Thoracic aorta (tissue), 2 donors: Measurements from ENCODE around the gene ATP1B2. TPM values are rescaled to one million over a fixed set of nuclear protein-coding genes. Genes with fewer than 3 reads are reported as not detected.
"Not testable (repeated sequence)": the region's sequence is repeated elsewhere in the genome, so short reads cannot be mapped to it uniquely, and the experiment has no call there.

Source experiments
- ATAC-seq: fragments of 150-250 bp; one replicate; pipeline ENCODE4 v1.8.0; 2017; ENCODE audit warnings: low read depth; ENCODE audit not compliant: insufficient number of reproducible peaks, low FRiP score
- DNase-seq: peaks from one replicate; pipeline ENCODE4 v3.0.0-alpha.2; 2020; ENCODE audit warnings: low spot score
- H3K27ac ChIP-seq, 2 donors: fragments of 200-600 bp; sonication (generic); 1 replicate in 1 of 2; 2 replicates in 1 of 2; pipeline ENCODE4 v1.5.1; 2016; ENCODE audit warnings: mild to moderate bottlenecking in 2 of 2, moderate library complexity in 2 of 2
- H3K27me3 ChIP-seq: fragments of 200-600 bp; sonication (generic); replicated peaks from 2 replicates; pipeline ENCODE4 v1.6.0; 2016; ENCODE audit warnings: mild to moderate bottlenecking; ENCODE audit not compliant: insufficient read depth
- H3K36me3 ChIP-seq: fragments of 200-600 bp; sonication (generic); one replicate; pipeline ENCODE4 v1.5.1; 2016
- H3K4me1 ChIP-seq, 2 donors: fragments of 200-600 bp; sonication (generic); 1 replicate in 1 of 2; 2 replicates in 1 of 2; pipeline versions ENCODE4 v1.5.1 to v1.6.0; 2016; ENCODE audit warnings: low read depth in 2 of 2, mild to moderate bottlenecking in 1 of 2; ENCODE audit not compliant: control insufficient read depth in 1 of 2
- H3K4me3 ChIP-seq: fragments of 200-600 bp; sonication (generic); 2 replicates; pipeline ENCODE4 v1.5.1; 2016; ENCODE audit warnings: mild to moderate bottlenecking
- H3K9me3 ChIP-seq: fragments of 200-600 bp; sonication (generic); 2 replicates; pipeline ENCODE4 v1.5.1; 2016
- CTCF ChIP-seq: fragments of 200-600 bp; sonication (generic); IDR thresholded peaks from one replicate; pipeline ENCODE4 v1.5.1; 2019; ENCODE audit warnings: antibody characterized with exemption
- total RNA-seq, 2 donors: library from RNA; depleted of rRNA; stranded (reverse); fragments of >200 nt; gene quantifications; one replicate each; pipeline versions ENCODE4 v1.1.0 to v1.2.3, GENCODE V29; 2016

The ATP1B2 gene
- total RNA-seq, 2 donors from 2014 or later, result 1.1 to 1.4 TPM

- H3K27ac ChIP-seq, result no peak overlapping the region
- no peak for ATAC-seq
- no peak overlapping the region for H3K4me3 ChIP-seq
- no peaks in the 10 kb centered on the region for H3K36me3 ChIP-seq
- no peaks in the 10 kb centered on the region for H3K9me3 ChIP-seq
- DNase-seq, result no peak
- no peak for TF ChIP-seq CTCF
- no peaks in the 10 kb centered on the region for H3K27me3 ChIP-seq
- peaks cover 7 to 8% of the 10 kb centered on the region in 2 donors for H3K4me1 ChIP-seq
Observed at GRCh38 chr17:7623661-7624060, 27.1 kb upstream of the ATP1B2 start.

- H3K4me3 ChIP-seq, H3K27ac ChIP-seq, DNase-seq, H3K27me3 ChIP-seq, ATAC-seq, H3K9me3 ChIP-seq, H3K36me3 ChIP-seq, H3K4me1 ChIP-seq: not testable (repeated sequence)
Observed at GRCh38 chr17:7625749-7626148, 25.0 kb upstream of the ATP1B2 start.

GRCh38 chr17:7626307-7626706 is 24.4 kb upstream of the ATP1B2 start:
- TF ChIP-seq CTCF, result no peak
- H3K9me3 ChIP-seq, result no peaks in the 10 kb centered on the region
- peaks cover 7 to 8% of the 10 kb centered on the region in 2 donors for H3K4me1 ChIP-seq
- H3K36me3 ChIP-seq, result no peaks in the 10 kb centered on the region
- no peak for DNase-seq
- H3K27ac ChIP-seq, result no peak overlapping the region
- ATAC-seq, result no peak
- no peak overlapping the region for H3K4me3 ChIP-seq
- H3K27me3 ChIP-seq, result no peaks in the 10 kb centered on the region

- no peak for TF ChIP-seq CTCF
- no peak for DNase-seq
- ATAC-seq, result no peak
- Histone ChIP-seq H3K4me3 (peak overlapping the region; percentile 100), H3K27me3 (no peaks in the 10 kb centered on the region), H3K9me3 (no peaks in the 10 kb centered on the region), H3K36me3 (no peaks in the 10 kb centered on the region), H3K27ac (peak overlapping the region; percentile 79 to 92), H3K4me1 (peaks cover 7 to 8% of the 10 kb centered on the region in 2 donors)
Observed at GRCh38 chr17:7626956-7627249, 23.8 kb upstream of the ATP1B2 start.

- Histone ChIP-seq H3K27me3 (no peaks in the 10 kb centered on the region), H3K4me1 (peaks cover 7 to 8% of the 10 kb centered on the region in 2 donors), H3K27ac (peak within 1 kb of the TSS; percentile 79 to 92), H3K4me3 (peak within 1 kb of the TSS; percentile 100), H3K36me3 (no peaks in the 10 kb centered on the region), H3K9me3 (no peaks in the 10 kb centered on the region)
- DNase-seq (peak; percentile 80), ATAC-seq (peak; percentile 62)
- TF ChIP-seq CTCF, result no peak
Observed at GRCh38 chr17:7627250-7628121, 23.2 kb upstream of the ATP1B2 start, which contains the start of gene SAT2. TSS of gene SAT2 (minus strand) at chr17:7627821. CDS start at chr17:7627635, 186 bp downstream.
